ENCODE data around the gene CFAP52.

- TF ChIP-seq SIN3A (IDR thresholded peaks at IDR 0.05; ENCODE audit: borderline replicate concordance, insufficient read depth, low read length) (no peak), POLR2AphosphoS5 (IDR thresholded peaks at IDR 0.05; ENCODE audit: low read depth, low read length) (no peak), FOXP2 (optimal IDR thresholded peaks at IDR 0.05; ENCODE audit: borderline replicate concordance, extremely low read depth, extremely low read length, insufficient read depth) (no peak), REST (IDR thresholded peaks at IDR 0.05; ENCODE audit: insufficient read depth in 1 of 2, low read depth in 2 of 2, low read length in 2 of 2) (no peak)
These were observed 95.1 kb downstream of the CFAP52 start for GRCh38 chr17:9671559-9671958.

Data from PFSK-1 (cell line).